GM12875 (cell line): Measurements from ENCODE around the gene NEURL4.

ENCODE experiments used
- H3K4me3 ChIP-seq: one replicate; pipeline ENCODE4 v1.5.1; 2011; ENCODE audit warnings: low read depth, low read length, control low read depth
- CTCF ChIP-seq: IDR thresholded peaks from 2 replicates; pipeline ENCODE4 v1.5.1; 2011; ENCODE audit warnings: low read depth, mild to moderate bottlenecking, control low read depth, inconsistent platforms, low read length, moderate library complexity, borderline replicate concordance; ENCODE audit not compliant: insufficient read depth

Gene NEURL4

GRCh38 chr17:7285679-7286078 is 43.5 kb downstream of the NEURL4 start:
- H3K4me3 ChIP-seq = no peak overlapping the region
- TF ChIP-seq CTCF = no peak

GRCh38 chr17:7284911-7285310 is 44.2 kb downstream of the NEURL4 start:
- no peak overlapping the region for H3K4me3 ChIP-seq
- no peak for TF ChIP-seq CTCF

GRCh38 chr17:7283471-7284216 is 45.5 kb downstream of the NEURL4 start:
- no peak overlapping the region for H3K4me3 ChIP-seq
- no peak for TF ChIP-seq CTCF

GRCh38 chr17:7282752-7283321 is 46.3 kb downstream of the NEURL4 start:
- TF ChIP-seq CTCF = 0 out of 2 replicates have a peak, but pooled peaks have one; percentile 19
- H3K4me3 ChIP-seq = no peak overlapping the region

- H3K4me3 ChIP-seq = peak overlapping the region; percentile 53
Measured at GRCh38 chr17:7281953-7282751, 47.0 kb downstream of the NEURL4 start.

More at GRCh38 chr17:7281953-7282751, 47.0 kb downstream of the NEURL4 start:
- no peak for TF ChIP-seq CTCF
